DMS79 treated with DMSO at 0.1 percent for 48 hours (cell line): ENCODE data around the gene CRHR2.

Experiments
- DNase-seq: peaks from one replicate; lab custom pipeline; 2025; lab: John Stamatoyannopoulos, UW

Gene CRHR2

GRCh38 chr7:30679664-30680063 lies 2.6 kb downstream of the CRHR2 start:
- DNase-seq, result peak; percentile 21

DNA sequence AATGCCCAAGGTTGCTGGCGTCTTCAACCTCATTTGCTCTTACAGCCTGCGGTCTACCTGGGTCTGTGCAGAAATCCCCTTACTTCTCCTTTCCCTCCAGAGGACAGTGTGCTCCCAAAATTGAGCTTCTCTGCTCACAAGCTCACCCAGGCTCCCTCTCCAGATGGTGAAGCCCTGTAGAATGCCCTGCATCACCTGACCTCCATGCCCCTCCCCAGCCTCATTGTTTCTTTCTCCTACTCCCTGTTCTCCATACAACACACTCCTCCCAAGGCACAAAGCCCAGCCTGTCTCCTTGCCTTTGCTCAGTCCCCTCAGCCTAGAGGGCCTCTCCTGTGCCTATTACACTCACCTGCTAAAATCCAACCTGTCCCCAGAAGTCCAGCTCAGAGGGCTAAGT lies 3.5 kb downstream of the CRHR2 start:
- no peak for DNase-seq

DNA sequence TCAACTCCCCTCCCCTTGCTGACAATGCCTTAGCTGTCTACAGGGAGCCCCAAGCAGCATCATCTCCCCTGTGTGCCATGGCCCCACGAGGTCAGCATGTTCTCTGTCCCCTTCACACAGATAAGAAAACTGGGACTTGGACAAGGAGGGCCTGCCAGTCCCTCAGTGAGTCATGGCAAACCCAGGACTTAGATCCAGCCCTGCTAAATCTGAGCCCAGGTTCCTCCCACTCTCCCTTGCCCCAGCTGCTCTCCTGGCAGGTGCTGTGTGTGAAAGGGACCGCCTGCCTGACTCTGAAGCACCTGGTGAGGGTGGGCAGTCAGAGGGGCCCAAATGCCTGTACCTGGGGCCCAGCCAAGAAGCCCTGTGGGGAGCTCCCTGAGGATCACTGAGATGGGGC lies 7.4 kb downstream of the CRHR2 start:
- DNase-seq, result peak; percentile 8

DNA sequence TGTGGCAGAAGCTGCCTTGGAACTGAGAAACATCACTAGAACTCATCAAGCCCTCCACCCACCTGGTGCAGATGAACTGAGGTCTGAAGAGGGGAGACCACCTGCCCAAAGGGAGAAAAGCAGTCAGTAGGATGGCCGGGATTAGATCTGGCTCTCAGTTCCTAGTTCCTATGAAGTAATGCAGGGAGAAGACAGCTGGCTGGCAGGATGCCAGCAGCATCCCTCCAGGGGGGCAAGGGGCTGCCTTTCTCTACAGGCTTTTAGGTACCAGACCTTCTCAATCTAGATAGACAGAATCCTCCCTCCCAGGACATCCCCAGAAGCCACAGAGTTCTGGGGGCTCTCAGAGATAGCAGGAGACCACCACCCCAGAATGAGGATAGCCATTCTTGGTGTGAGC lies 7.8 kb downstream of the CRHR2 start:
- DNase-seq, result no peak

GRCh38 chr7:30671793-30672465 lies 10.3 kb downstream of the CRHR2 start:
- DNase-seq, result no peak

DNA sequence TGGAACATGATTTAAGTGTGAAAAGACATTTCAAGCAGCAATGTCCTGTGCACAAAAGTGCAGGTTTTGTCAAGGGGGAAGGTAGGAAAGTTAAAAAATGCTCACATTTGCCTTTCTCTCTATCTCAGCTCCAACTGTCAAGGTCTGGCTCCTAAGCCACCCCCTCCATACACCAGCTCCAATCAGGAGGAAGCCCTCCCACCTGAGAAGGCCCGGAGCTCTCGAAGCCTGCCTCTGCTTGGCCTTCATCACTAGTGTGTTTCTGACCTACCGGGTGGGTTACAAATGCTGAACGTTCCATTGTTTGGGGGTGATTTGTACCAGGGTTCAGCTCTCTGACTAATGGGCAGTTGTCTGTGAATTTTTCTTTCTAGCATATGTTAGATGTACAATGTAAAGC lies 14.2 kb downstream of the CRHR2 start:
- DNase-seq, result no peak

- DNase-seq, result no peak
Measured at GRCh38 chr7:30667172-30667571, 15.1 kb downstream of the CRHR2 start.

DNA sequence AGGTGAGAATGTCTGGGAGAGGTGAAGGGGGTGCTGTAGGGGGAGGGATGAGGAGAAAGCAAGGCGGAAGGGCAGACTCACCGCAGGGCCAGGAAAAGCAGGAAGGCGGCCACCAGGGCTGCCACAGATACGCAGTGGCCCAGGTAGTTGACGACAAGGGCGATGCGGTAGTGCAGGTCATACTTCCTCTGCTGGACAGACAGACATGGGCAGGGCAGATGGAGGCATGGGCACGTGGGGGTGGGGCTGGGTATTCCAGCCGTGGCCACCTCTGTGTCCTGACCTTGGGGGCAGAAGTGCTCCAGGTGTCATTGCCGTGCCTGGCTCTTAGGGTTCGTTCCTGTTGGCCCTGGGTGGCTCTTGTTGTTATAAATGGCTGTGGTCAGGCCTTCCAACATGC lies 16.8 kb downstream of the CRHR2 start:
- DNase-seq, result no peak

GRCh38 chr7:30665043-30665442 lies 17.2 kb downstream of the CRHR2 start:
- no peak for DNase-seq

DNA sequence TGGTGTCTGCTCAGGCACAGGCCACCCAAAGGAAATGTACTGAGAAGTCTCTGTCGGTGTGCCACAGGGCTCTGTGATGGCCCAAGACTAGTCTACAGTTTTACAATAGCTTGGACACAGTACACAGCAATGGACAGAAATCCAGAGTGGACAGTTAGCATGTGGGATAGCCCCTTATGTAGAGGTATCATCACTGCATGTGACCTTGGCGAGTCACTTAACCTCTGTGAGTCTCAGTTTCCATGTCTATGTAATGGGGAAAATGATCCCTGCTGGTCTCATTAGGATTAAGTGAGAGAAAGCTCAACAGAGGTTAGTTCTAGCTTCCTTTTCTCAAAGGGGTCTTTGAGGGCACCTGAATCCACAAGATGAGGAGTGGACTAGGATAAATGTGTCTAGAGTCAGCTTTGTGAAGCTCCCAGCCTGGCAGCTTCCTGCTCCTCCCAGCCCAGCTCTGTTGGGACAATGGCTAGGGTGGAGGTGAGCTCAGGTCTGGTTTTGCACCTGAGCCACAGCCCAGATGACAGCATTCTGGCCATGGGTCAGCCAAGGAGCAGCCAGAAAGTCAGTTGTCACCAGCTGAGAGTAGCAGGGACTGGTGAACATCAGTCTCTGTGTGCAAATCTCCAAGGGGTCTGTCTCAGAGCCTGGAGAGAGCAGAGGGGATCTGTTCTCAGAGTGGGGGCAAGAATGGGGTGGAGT lies 17.9 kb downstream of the CRHR2 start:
- DNase-seq, result no peak

GRCh38 chr7:30663414-30663813 lies 18.8 kb downstream of the CRHR2 start:
- no peak for DNase-seq

DNA sequence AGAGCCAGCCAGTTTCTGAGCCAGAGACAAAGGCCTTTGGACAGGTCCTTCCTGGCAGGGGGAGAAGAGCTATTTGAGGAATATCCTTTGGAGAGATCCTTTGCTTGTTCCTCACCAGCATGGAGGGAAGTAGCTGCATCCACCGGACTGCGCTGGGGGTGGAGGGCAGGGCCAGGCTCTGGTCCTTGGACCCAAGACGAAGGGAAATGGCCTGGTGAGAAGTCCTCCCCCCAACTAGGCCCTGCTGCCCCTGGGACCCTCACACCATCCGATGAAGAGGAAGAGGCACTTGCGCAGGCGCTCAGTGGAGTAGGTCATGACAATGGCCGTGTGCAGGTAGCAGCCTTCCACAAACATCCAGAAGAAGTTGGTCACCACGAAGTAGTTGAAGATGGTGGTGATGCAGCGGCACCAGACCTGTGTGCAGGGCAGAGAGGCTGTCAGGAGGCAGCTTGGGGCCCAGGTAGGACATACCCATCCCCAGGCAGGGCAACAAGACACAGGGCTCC lies 19.8 kb downstream of the CRHR2 start:
- DNase-seq, result no peak

GRCh38 chr7:30661926-30662325 lies 20.3 kb downstream of the CRHR2 start:
- DNase-seq, result no peak

DNA sequence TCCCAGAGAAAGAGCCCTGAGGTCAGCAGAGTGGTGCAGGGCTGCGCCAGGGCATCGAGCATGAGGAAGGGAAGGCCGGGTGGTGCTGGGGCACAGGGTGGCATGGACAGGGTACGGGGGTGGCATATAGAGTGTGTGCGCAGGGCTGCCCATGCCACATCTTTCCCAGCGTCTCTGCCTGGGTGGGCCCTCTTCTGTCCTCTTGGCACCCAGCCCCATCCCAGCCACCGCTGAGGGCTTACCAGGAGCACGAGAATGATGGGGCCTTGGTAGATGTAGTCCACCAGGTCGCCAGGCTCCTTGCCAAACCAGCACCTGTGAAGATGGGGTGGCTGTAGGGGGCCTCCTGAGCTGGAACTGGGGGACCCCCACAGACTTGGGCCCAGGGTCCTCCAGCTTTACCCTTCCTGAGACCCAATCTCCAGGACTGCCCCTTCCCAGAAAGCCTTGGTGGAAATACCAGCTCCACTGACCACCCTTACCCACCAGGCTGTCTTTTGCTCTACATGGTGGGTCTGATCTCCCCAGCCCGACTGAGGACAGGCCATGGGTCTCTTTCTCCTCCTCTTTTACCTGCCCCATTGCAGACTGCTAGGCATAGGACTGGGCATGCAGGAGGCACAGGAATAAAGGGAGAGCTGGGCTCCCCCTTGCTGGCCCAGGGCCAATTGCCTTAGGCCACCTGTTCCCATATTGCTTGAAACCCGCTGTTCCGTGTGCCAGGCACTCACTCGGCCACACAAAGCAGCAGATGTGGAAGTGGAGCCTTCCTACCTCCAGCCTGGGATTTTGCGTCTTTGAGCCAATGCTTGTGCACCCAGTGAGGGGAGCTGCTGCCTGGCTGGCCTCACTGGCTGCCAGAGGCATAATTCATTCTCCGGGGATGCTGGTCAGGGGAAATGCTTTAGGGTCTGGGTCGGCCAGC lies 21.7 kb downstream of the CRHR2 start:
- peak; percentile 83 for DNase-seq

DNA sequence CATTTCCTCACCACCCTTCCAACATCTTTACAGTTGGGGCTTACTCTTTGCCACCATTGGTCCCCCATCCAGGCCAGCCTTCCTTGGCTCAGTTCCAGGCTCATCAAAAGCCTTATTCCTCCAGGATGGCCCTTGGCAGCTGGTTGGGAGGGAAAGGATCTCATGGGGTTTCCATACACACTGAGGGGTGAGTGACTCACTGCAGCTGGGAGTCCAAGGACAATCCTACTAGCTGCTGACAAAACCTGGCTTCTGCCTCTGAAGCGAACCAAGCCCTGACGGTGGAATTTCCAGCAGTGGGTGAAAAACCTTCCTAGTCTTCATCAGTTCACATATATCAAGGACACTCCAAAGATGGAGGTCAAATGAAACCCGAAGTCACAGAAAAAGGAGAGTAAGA lies 22.9 kb downstream of the CRHR2 start:
- DNase-seq, result no peak

DNA sequence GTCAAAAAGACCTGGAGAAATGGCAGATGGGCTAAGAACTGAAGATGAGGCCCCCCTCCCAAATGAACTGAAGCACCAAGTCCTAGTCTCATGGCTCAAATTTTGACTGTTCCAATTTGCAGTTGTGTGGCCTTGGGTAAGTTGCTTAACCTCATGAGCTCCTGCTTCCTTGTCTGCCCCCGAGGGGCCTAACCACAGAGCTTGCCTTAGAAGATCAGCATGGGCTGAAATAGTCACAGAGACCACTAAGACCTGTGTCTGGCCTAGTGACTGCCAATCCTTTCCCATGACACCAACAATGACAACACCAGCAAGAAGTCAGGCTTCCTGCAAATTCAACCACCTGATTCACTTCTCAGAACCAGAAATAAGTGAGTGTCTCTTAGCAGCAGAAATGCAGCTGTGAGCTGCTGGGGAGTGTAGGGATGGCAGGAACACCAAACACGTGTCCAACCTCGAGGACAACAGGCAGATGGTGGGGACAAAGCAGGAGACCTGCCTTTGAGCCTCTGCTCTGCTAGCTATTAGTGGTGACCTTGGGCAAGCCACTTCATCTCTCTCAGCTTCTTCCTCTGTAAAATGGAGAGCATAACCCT lies 23.7 kb downstream of the CRHR2 start:
- no peak for DNase-seq

GRCh38 chr7:30657131-30657530 lies 25.1 kb downstream of the CRHR2 start:
- no peak for DNase-seq

GRCh38 chr7:30656006-30656957 lies 26.0 kb downstream of the CRHR2 start:
- DNase-seq, result no peak

DNA sequence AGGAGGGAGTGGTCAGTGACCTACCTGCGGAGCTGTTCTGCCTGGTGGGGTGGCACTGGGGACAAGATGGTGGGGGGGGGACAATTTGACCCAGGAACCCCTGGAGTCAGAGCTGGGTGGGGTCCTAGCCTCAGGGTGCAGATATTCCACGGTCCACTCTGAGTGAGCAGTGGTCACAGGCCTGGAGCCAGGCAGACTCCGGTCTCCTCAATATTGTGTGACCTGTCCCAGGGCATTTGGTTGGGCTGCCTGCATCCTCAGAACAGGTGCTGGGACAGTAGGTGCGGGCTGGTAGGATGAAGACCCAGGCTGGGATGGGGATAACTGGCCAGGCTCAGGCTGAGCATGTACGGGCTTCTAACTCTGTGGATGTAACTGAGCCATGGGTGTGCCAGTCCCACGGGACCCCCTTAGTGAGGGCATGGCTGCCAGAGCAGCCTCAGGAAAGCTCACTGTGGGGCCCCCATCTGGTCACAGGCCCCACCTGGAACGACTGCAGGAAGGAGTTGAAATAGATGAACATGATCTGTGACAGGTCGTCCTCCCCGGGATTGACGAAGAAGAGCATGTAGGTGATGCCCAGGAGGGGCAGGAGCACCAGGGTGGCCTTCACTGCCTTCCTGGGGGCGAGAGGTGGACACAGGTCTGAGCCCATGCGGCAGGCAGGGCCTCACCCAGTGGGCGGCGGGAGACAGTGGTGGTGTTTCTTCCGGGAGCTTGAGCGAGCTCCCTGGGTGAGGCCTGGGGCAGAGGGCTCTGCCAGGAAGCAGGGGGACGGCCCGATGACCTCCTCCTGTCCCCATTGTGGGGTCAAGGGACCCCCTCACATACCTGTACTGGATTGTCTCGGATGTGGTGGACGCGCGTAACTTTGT lies 26.9 kb downstream of the CRHR2 start:
- DNase-seq, result no peak
